ENCODE measurements around the gene TRPM7.
A peak's percentile ranks its signal among the peaks of the same experiment; 100 is the strongest.

TRPM7 gene

DNA sequence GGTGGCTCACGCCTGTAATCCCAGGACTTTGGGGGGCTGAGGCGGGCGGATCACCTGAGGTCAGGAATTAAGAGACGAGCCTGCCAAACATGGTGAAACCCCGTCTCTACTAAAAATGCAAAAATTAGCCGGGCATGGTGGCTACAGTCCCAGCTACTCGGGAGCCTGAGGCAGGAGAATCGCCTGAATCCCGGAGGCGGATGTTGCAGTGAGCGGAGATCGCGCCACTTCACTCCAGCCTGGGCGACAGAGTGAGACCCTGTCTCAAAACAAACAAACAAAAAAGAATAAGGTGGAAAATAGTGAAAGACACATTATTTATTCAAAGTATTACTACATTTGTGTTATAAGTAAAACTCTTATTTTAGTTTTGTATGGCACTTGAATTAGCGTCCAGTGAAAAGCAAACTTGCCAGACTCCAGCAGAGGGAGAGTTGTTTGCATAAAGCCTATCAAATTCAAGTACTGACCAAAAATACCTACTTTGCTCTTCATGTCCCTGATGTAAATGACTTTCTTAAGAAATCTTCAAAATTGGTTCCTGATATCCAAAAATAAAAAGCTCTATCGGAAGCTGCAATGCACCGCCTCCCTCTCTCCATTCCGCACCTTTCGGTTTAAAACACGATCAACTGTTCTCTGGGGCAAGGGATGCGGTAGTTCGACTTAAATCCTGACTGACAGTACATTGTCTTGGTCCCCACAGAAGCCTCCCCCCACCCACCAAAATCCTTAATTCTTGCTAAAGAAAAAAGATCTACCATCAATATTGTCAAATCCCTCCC is 1.2 kb downstream of the TRPM7 start:
- H3K4me1 Mint-ChIP-seq = peaks cover 64% of the 10 kb centered on the region
- H3K36me3 Mint-ChIP-seq = peaks cover 65% of the 10 kb centered on the region
- H3K27ac Mint-ChIP-seq = peak overlapping the region; percentile 88
- peak overlapping the region; percentile 98 for H3K4me3 Mint-ChIP-seq
- H3K9me3 Mint-ChIP-seq = no peaks in the 10 kb centered on the region
- DNase-seq (ENCODE audit: low spot score in 2 of 2) (peak in 1 of 2 donors; percentile 46), ATAC-seq (no peak)

DNA sequence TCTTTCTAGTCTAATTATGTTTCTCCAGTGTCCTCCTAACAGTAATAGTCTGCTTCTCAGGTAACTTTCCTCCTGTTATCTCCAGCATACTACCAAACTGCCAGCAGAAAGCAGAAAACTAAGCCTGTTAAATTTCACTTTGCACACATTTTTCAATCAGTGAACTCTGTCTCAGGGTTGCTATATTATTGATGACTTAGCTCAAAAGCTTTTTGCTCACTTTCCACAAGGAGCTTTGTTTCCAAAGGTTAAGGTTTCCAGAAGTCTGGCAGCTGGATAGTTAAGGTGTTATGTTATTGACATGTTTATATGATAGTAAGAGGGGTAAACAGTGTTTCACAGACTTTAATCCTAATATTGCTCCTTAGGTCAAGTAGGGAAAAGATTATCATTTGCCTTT is 5.1 kb downstream of the TRPM7 start:
- ATAC-seq = no peak
- H3K36me3 Mint-ChIP-seq = peaks cover 89% of the 10 kb centered on the region
- DNase-seq (ENCODE audit: low spot score in 2 of 2) = no peak
- H3K27ac Mint-ChIP-seq = peak overlapping the region; percentile 43
- peaks cover 55% of the 10 kb centered on the region for H3K4me1 Mint-ChIP-seq
- no peaks in the 10 kb centered on the region for H3K9me3 Mint-ChIP-seq
- H3K4me3 Mint-ChIP-seq = peak overlapping the region; percentile 98

DNA sequence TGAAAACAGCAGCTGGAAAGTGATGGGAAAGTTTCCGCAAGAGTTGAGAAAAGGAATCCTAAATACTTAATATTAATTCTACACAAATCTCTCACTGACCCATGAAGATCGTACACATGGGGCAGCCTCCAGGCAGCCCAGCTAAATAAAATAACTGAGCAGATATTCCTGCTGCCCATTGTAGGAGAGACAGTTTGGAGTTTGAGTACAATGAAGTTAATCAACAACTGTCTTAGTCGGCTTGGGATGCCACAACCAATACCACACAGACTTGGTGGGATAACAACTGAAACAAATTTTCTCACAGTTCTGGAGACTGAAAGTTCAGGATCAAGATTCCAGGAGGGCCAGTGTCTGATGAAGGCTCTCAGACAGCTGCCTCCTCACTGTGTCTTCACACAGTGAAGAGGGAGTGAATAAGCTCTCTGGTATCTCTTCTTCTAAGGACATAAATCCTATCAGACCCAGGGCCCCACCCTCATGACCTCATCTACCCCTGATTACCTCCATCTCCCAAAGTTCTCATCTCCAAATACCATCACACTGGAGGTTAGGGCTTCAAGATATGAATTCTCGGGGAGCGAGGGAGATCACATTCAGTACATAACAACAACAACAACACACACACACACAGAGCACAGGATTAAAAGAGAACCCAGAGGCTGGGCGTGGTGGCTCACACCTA is 9.7 kb downstream of the TRPM7 start:
- H3K27ac Mint-ChIP-seq = peak overlapping the region; percentile 66
- DNase-seq (ENCODE audit: low spot score in 2 of 2) (no peak), ATAC-seq (no peak)
- H3K36me3 Mint-ChIP-seq = peaks cover 87% of the 10 kb centered on the region
- H3K9me3 Mint-ChIP-seq = no peaks in the 10 kb centered on the region
- H3K4me1 Mint-ChIP-seq = peaks cover 18% of the 10 kb centered on the region
- no peak overlapping the region for H3K4me3 Mint-ChIP-seq

DNA sequence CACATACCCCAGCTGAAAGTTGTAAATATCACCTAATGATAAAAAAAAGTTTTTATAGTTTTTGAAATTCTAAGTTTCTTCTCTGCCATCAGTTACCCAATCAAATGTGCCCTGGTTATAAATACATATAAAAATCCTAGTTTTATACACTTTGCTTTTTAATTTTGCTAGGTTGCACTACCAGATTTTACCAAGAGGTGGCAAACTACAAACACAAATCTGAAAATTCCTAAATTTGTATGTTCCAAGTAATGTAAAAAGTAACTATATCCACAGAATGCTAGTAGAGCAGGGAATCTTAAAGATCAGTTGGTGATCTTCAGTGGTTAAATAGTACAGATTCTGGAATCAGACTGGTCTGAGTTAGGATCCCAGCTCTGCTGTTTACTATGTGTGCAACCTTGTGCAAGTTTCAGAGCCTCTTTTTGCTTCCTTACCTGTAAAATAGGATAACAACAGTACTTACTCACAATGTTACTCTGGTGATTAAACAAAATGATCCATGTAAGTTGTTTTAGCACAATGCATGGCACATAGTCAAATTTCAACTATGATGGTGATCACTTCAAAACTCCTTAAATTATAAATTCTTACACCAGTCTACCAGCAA is 11.0 kb downstream of the TRPM7 start:
- H3K4me3 Mint-ChIP-seq = no peak overlapping the region
- peaks cover 83% of the 10 kb centered on the region for H3K36me3 Mint-ChIP-seq
- no peaks in the 10 kb centered on the region for H3K9me3 Mint-ChIP-seq
- ATAC-seq (no peak), DNase-seq (ENCODE audit: low spot score in 2 of 2) (no peak)
- H3K4me1 Mint-ChIP-seq = peaks cover 13% of the 10 kb centered on the region
- no peak overlapping the region for H3K27ac Mint-ChIP-seq

DNA sequence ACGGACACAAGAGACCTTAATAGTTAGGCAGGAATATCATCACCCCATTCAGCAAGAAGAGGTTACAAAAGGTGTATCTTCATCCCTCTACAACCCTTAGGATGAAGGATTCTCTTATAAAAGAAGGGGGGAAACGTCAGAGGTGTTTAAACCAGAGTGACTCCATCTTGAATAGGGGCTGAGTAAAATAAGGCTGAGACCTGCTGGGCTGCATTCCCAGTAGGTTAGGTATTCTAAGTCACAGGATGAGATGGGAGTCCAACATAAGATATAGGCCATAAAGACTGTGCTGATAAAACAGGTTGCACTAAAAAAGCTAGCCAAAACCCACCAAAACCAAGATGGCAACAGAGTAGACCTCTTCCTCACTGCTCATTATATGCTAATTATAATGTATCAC is 16.5 kb downstream of the TRPM7 start:
- no peak for ATAC-seq
- Mint-ChIP-seq H3K4me3 (no peak overlapping the region), H3K27ac (no peak overlapping the region), H3K4me1 (peaks cover 12% of the 10 kb centered on the region), H3K9me3 (no peaks in the 10 kb centered on the region), H3K36me3 (peaks cover 69% of the 10 kb centered on the region)
- DNase-seq (ENCODE audit: low spot score in 2 of 2) = no peak

DNA sequence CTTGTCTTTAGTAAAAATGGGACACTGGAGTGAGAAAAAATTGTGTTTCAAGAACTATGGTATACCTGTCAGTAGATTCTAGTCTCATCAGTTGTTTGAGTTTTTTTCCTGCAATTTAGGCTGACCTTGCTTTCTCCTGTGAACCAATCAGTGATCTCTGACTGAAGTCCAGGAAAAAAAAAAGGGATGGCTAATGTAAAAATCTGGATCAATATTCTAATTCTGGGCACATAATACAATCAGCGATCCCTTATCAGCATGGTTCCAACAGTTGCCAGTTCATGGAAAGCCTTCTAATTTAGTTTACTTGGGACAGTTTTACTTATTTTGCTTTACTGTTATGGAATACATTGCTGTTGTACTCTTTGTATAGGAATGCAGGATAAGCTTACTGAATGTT is 17.0 kb downstream of the TRPM7 start:
- H3K36me3 Mint-ChIP-seq = peaks cover 69% of the 10 kb centered on the region
- no peak overlapping the region for H3K4me3 Mint-ChIP-seq
- H3K4me1 Mint-ChIP-seq = peaks cover 12% of the 10 kb centered on the region
- no peak overlapping the region for H3K27ac Mint-ChIP-seq
- ATAC-seq (no peak), DNase-seq (ENCODE audit: low spot score in 2 of 2) (no peak)
- no peaks in the 10 kb centered on the region for H3K9me3 Mint-ChIP-seq

DNA sequence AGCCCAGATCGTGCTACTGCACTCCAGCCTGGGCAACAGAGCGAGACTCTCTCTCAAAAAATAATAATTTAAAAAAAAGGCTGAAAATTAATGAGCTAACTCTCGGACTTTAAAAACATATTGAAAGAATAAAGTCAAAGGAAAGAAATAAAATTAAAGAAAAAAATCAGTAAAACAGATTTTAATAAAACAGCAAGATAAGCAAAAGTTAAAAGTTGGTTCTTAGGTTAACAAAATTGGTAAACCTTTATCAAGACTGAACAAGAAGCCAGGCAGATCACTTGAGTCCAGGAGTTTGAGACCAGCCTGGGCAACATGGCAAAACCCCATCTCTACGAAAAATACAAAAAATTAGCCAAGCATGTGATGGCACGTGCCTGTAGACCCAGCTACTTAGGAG is 20.7 kb downstream of the TRPM7 start:
- no peak overlapping the region for H3K4me3 Mint-ChIP-seq
- DNase-seq (ENCODE audit: low spot score in 2 of 2) (no peak), ATAC-seq (no peak)
- H3K27ac Mint-ChIP-seq = peak overlapping the region; percentile 13
- peaks cover 73% of the 10 kb centered on the region for H3K36me3 Mint-ChIP-seq
- peaks cover 7% of the 10 kb centered on the region for H3K4me1 Mint-ChIP-seq
- no peaks in the 10 kb centered on the region for H3K9me3 Mint-ChIP-seq

DNA sequence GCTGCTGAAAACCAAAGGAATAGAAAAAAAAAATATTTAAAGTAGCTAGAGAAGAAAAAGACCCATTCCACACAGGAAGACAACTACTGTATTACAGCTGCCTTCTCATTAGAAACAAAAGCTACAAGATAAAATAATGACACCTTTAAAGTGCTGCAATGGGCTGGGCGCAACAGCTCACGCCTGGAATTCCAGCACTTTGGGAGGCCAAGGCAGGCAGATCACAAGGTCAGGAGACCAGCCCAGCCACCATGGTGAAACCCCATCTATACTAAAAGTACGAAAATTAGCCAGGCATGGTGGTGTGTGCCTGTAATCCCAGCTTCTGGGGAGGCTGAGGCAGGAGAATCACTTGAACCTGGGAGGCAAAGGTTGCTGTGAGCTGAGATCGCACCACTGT is 31.0 kb downstream of the TRPM7 start:
- H3K9me3 Mint-ChIP-seq = no peaks in the 10 kb centered on the region
- H3K27ac Mint-ChIP-seq = peak overlapping the region; percentile 17
- ATAC-seq (no peak), DNase-seq (ENCODE audit: low spot score in 2 of 2) (peak in 1 of 2 donors; percentile 25)
- H3K4me3 Mint-ChIP-seq = no peak overlapping the region
- peaks cover 16% of the 10 kb centered on the region for H3K4me1 Mint-ChIP-seq
- H3K36me3 Mint-ChIP-seq = peaks cover 100% of the 10 kb centered on the region

DNA sequence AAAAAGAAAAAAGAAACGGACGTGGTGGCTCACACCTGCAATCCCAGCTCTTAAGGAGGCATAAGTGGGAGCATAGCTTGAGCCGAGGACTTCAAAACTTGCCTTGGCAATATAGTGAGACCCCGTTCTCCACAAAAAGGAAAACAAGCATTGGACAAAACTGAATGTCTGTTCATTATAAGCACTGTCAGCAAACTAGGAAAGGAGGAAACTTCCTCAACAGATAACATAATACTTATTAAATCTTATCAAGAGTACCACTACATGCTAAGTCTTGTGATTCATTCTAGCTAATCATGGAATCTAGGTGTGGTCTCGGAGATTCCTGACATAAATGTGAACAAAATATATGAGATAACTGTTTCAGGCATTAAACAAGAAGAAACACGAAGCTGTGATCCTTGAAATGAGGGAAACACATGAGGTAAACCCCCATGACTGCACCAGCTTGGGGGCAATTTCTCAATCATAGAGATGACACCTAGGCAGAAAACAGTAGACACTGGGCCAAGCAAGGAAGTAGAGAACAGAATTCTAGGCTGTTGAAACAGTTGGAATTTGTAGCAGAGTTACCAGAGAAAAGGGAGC is 33.3 kb downstream of the TRPM7 start:
- peaks cover 16% of the 10 kb centered on the region for H3K4me1 Mint-ChIP-seq
- H3K9me3 Mint-ChIP-seq = no peaks in the 10 kb centered on the region
- H3K27ac Mint-ChIP-seq = peak overlapping the region; percentile 72
- ATAC-seq = no peak
- DNase-seq (ENCODE audit: low spot score in 2 of 2) = no peak
- peaks cover 100% of the 10 kb centered on the region for H3K36me3 Mint-ChIP-seq
- H3K4me3 Mint-ChIP-seq = no peak overlapping the region

DNA sequence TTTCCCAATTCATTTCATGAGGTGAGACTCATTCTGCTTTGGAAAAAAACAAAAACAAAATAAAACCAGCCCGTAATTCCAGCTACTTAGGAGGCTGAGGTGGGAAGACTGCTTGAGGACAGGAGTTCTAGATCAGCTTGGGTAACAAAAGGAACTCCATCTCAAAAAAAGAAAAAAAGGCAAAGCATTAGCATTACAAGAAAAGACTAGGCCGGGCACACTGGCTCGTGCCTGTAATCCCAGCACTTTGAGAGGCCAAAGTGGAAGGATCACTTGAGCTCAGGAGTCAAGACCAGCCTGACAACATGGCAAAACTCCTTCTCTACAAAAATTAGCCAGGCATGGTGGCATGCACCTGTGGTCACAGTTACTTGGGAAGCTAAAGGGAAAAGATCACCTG is 33.9 kb downstream of the TRPM7 start:
- Mint-ChIP-seq H3K36me3 (peaks cover 100% of the 10 kb centered on the region), H3K4me3 (no peak overlapping the region), H3K4me1 (peaks cover 16% of the 10 kb centered on the region), H3K9me3 (no peaks in the 10 kb centered on the region), H3K27ac (peak overlapping the region; percentile 72)
- ATAC-seq (no peak), DNase-seq (ENCODE audit: low spot score in 2 of 2) (no peak)

DNA sequence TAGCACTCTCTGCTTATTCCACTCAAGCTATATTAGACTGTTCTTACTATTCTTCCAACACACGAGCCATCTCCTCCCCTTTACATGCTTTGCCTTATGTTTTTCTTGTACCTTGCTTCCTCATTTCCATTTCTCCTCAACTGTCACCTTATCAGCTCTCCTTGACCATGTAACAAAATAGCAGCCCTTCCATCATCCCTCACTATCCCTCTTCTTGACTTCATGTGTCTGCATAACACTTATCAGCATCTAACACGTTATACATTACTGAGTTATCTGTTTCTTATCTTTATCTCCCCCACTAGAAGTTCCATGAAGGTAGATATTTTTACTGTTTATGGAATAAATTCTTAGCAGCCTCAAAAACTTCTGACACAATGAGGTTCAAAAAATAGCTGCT is 45.3 kb downstream of the TRPM7 start:
- H3K27ac Mint-ChIP-seq = no peak overlapping the region
- no peak for ATAC-seq
- H3K36me3 Mint-ChIP-seq = peaks cover 100% of the 10 kb centered on the region
- H3K4me1 Mint-ChIP-seq = peaks cover 7% of the 10 kb centered on the region
- no peaks in the 10 kb centered on the region for H3K9me3 Mint-ChIP-seq
- no peak for DNase-seq (ENCODE audit: low spot score in 2 of 2)
- H3K4me3 Mint-ChIP-seq = no peak overlapping the region

DNA sequence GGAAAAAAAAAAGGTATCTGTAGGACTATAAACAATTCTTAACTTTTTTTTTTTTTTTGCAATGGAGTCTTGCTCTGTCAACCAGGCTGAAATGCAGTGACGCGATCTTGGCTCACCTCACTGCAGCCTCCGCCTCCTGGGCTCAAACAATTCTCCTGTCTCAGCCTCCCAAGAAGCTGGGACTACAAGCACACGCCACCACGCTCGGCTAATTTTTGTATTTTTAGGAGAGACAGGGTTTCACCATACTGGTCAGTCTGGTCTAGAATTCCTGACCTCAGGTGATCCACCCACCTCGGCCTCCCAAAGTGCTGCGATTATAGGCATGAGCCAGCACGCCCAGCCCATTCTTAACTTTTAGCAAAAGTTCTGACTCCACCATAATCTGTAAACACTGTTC is 50.5 kb downstream of the TRPM7 start:
- DNase-seq (ENCODE audit: low spot score in 2 of 2) (no peak), ATAC-seq (no peak)
- Mint-ChIP-seq H3K4me3 (no peak overlapping the region), H3K9me3 (no peaks in the 10 kb centered on the region), H3K27ac (no peak overlapping the region), H3K36me3 (peaks cover 100% of the 10 kb centered on the region), H3K4me1 (peaks cover 2% of the 10 kb centered on the region)

DNA sequence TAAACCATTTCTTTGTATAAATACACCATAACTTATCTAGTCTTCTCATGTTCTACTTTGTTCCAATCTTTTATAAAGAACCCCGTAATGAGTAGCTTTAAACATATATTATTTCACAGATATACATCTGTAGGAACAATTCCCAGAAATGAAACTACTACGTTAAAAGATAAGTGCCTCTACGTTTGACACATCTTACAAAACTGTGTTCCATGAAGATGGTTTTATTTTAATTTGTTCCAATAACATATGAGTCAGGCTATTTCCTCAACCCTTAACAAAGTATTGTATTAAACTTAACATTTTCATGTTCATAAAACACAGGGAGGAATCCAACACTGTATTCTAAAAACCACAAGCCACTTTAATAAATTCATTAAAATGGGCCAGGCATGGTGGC is 52.9 kb downstream of the TRPM7 start:
- H3K9me3 Mint-ChIP-seq = no peaks in the 10 kb centered on the region
- no peak for DNase-seq (ENCODE audit: low spot score in 2 of 2)
- H3K27ac Mint-ChIP-seq = no peak overlapping the region
- no peak overlapping the region for H3K4me3 Mint-ChIP-seq
- H3K4me1 Mint-ChIP-seq = no peaks in the 10 kb centered on the region
- peaks cover 100% of the 10 kb centered on the region for H3K36me3 Mint-ChIP-seq
- ATAC-seq = no peak

DNA sequence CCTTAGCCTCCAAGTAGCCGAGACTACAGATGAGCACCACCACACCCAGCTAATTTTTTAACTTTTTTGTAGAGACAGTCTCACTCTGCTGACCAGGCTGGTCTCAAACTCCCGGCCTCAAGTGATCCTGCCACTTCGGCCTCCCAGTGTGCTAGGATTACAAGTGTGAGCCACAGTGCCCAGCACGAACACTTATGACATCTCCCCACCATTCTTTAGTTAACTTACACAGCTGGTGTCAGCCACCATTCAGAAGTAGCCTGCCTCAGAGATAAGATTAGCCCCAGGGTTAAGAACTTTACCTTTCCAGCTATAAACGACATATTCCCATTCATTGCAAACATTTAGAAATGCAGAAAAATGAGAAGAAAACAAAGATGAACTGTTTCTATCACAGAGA is 58.2 kb downstream of the TRPM7 start:
- DNase-seq (ENCODE audit: low spot score in 2 of 2) (no peak), ATAC-seq (no peak)
- no peak overlapping the region for H3K27ac Mint-ChIP-seq
- H3K4me3 Mint-ChIP-seq = no peak overlapping the region
- peaks cover 97% of the 10 kb centered on the region for H3K36me3 Mint-ChIP-seq
- H3K4me1 Mint-ChIP-seq = peaks cover 9% of the 10 kb centered on the region
- no peaks in the 10 kb centered on the region for H3K9me3 Mint-ChIP-seq

DNA sequence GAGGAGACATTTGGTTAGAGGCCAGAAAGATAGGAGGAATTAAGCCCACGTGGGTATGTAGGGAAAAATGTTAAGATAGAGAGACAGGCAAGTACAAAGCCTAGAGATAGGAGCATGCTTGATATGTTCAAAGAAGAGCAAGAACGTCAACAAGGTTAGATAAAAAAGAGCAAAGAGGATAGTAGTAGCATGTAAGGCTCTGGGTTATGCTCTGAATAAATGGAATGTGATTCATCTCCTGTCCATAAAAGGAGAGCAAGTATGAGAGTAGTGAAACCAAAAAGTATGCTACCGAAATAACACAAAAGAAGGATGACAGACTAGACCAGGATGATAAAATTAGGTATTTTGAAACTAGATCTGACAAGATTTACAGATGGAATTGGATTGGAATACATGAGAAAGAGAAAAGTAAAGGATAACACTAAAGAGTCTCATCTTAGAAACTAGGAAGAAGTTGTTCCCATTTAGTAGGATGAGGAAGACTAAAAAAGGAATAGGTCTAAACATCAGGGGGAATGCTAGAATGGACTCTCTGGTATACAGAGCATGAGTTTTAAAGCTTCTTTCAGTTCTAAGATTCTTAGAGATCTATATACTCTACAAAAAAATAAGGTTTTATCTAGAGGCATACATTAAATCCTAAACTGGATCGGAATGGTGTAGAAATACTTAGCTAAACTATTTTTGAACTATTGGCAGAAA is 59.1 kb downstream of the TRPM7 start:
- peaks cover 97% of the 10 kb centered on the region for H3K36me3 Mint-ChIP-seq
- peak overlapping the region; percentile 2 for H3K27ac Mint-ChIP-seq
- ATAC-seq = peak; percentile 84
- H3K4me1 Mint-ChIP-seq = peaks cover 9% of the 10 kb centered on the region
- H3K9me3 Mint-ChIP-seq = no peaks in the 10 kb centered on the region
- no peak overlapping the region for H3K4me3 Mint-ChIP-seq
- no peak for DNase-seq (ENCODE audit: low spot score in 2 of 2)

All from stimulated activated effector memory CD8-positive, alpha-beta T cell treated with anti-CD3 and anti-CD28 coated beads, Interleukin-12 subunit alpha, Interleukin-12 subunit beta, amount 100 ng/mL, for 72 hours (primary cell).